T-helper 22 cell (primary cell): Measurements from ENCODE around the gene AK5.

Experiments used
- DNase-seq: peaks from one replicate; pipeline ENCODE4 v3.0.0-alpha.2; 2020; ENCODE audit warnings: low read depth

AK5 gene, protein sequence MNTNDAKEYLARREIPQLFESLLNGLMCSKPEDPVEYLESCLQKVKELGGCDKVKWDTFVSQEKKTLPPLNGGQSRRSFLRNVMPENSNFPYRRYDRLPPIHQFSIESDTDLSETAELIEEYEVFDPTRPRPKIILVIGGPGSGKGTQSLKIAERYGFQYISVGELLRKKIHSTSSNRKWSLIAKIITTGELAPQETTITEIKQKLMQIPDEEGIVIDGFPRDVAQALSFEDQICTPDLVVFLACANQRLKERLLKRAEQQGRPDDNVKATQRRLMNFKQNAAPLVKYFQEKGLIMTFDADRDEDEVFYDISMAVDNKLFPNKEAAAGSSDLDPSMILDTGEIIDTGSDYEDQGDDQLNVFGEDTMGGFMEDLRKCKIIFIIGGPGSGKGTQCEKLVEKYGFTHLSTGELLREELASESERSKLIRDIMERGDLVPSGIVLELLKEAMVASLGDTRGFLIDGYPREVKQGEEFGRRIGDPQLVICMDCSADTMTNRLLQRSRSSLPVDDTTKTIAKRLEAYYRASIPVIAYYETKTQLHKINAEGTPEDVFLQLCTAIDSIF

DNA sequence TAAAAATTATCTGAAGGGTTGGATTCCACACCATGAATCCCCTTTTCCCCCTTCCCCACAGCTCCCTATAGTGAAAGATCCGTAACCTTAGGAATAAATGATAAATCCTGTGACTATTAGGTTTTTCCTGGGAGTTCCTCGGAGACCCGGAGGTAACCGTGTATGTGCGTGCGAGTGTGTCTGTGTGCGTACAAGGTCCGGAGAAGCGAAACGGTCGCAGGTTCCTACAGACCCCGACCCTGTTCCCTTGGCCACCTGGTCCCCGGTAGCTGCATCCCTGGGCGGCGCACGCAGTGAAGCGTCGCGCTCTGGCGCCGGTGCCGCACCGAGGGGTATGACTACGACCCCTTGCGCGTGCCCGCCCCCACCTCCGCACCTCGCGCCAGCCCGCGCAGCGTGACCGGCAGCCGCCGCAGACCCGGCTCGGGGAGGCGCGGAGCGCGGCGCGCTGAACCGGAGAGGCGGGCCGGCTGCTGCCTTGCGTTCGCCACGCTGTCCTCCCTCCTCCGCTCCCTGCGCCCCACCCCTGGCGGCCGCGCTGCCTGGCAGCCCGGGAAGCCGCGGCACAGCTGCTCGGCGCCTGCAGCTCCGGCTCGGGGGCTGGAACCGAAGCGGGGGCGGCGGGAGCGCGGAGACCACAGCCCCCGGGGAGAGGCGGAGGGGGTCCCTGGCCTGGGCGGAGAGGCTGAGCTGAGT, at the start of gene AK5:
TSS of gene AK5 (plus strand) at position 529 of the 696 bp plus-strand sequence. CDS start 295 bp downstream, outside the sequence.
- peak; percentile 0 for DNase-seq

DNA sequence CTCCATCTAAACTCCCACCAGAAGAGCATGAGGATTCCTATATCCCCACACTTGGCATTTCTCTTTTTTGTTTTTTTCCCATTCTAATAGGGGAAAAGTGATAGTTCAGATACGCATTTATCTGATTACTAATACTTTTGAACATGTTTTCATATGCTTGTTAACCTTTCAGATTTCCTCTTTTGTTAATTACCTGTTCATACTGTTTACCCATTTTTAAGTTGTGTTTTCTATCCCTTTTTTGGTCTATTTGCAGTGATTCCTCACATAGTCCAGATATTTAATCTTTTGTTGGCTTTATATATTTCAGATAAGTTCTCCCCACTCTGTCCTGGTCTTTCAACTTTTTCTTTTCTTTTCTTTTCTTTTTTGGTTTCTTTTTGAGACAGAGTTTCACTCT, 49.0 kb upstream of the AK5 start:
- DNase-seq, result no peak

DNA sequence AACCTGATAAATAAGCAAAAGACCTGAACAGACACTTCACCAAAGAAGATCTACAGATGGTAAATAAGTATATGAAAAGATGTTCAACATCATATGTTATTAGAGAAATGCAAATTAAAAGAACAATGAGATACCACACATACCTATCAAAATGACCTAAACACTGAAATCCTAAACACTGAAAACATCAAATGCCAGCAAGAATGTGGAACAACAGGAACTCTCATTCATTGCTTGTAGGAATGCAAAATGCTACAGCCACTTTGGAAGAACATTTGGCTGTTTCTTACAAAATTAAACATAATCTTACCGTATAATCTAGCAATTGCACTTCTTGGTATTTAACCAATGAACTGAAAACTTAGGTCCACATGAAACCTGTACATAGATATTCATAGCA, 47.7 kb upstream of the AK5 start:
- no peak for DNase-seq

DNA sequence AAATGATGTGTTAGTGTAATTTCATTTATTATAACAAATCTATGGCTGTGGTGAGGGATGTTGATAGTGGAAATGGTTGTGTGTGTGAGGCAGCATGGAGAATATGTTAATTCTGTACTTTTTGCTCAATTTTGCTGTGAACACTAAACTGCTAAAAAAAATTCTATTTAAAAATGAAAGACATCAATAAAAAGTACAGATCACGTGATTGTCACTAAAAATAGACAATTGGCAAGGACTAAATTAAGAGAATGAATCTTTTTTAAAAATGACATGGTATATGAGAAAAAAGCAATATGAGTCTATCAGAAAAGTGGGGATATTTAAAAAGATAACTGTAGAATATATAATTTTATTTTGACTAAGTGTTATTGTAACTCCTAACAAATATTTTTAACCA, 46.9 kb upstream of the AK5 start:
- no peak for DNase-seq

DNA sequence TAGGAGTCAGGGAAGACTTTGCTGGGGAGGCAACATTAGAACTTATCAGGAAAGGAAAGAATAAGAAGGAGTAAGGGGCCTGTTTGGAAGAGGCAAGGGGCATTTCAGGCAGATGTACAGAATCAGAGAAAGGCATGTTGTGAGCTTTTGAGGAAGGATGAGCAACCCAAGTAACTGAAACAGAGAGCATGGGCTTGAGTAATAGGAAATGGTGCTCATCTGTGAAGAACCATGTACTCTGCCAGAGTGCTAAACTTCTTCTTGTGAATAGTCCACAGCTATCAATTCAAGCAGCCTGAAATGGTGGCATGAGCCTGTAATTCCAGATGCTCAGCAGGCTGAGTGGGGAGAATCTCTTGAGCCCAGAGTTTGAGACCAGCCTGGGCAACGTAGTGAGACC, 43.4 kb upstream of the AK5 start:
- no peak for DNase-seq

DNA sequence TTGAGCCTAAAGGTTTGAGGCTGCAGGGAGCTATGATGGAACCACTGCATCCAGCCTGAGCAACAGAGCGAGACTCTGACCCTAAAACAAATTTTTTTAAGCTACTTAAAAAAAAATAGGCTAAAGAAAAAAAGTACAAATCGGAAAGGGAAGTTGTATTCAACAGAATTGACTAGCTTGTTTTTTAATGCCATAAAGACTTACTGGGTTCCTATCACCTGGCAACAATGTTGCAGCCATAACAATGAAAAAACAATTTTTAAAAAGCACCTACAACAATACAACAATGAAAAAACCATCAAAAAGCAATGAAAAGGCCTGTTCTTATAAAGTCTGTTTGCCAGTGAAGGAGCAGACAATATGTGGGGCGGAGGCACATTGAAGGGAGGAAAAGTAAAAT, 42.5 kb upstream of the AK5 start:
- no peak for DNase-seq

DNA sequence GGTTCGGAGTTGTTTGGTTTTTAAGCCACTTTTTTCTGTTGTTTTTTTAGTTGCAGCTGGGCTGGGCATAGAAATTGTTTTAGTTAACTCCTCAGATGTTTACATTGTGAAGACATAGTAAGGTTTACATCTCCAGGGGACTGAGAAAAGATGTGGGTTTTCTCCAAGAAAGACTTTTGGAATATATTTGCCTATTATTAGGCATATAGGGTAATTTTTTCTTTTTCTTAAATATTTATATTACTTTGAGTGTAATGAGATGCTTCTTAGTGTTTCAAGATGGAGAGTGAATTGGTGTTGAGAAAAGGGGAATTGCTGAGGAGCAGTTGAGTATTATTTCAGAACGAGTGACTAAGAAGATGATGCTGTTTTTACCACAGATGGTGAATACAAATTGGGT, 36.0 kb upstream of the AK5 start:
- DNase-seq, result no peak

DNA sequence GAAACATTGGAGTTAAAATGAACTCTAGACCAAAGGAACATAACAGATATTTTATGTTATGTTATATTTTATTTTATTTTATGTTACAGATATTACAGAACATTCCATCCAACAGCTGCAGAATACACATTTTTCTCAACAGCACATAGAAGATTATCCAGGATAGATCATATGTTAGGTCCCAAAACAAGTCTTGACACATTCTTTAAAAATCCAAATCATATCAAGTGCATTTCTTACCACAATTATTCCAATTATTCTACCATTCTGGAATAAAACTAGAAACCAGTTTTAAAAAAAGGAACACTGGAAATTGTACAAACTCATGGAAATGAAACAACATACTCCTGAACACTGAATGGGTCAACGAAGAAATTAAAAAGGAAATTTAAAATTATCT, 31.7 kb upstream of the AK5 start:
- DNase-seq, result no peak

DNA sequence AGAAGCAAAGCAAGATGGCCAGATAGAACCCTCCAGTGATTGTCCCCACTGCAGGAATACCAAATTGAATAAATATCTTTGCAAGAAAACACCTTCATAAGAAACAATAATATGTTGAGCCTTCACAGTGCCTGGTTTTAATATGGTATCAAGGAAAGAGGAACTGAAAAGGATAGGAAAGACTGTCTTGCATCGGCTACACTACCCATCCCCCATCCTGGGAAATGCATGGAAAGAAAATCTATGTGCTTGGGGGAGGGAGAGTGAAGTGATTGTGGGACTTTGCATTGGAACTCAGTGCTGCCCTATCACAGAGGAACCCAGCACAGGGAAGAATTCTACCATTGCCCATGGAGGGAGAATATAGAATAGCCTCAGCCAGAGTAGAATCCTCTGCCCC, 28.6 kb upstream of the AK5 start:
- DNase-seq, result no peak

DNA sequence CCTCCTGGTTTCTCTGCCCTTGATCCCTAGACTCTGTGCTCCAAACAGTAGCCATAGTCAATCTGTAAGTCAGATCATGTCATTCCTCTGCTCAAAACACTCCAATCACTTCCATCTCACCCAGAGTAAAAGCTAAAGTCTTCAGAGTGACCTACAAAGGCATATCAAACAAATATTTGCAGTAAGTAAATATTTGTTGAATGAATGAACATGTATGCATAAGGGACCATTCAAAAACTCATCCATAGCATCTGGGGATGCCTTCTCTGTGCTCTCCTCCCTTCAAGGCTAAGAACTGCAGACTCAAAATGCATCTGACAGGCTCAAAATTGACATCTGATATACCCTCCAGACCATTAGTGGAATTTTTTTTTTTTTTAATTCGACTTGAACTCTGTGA, 18.1 kb upstream of the AK5 start:
- no peak for DNase-seq

DNA sequence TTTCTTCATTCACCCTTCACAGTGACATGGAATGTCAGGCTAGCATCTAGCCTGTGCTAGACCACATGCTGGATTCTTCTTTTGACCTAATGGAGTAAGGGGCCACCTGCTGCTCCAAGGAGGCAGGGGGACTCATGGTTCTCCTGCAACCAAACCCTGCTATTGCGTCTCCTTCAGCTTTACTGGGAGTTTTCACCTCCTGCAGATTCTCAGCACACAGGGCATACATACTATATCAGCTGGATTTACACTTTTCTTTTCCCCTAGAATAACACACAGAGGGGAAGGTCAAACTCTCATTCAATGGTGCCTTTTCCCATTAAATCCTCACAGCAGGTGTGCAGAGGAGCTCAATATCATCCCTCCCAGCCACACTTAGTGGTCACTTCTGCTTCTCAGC, 16.6 kb upstream of the AK5 start:
- no peak for DNase-seq

DNA sequence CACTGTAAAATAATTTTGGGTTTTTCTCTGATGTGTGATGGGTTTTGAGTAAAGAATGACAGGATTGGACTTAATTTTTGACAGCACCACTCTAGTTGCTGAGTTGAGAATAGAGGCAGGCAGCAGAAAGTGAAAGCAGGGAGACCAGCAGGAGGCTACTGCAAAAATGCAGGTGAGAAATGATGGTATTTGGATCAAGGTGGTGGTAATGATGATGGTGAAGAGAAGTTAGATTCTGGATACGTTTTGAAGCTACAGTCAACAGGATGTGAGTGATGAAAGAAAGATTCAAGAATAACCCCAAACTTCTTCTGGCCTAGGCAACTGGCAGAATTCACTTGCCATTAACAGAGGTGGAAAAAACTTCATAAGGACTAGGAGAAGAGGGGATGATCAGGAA, 14.8 kb upstream of the AK5 start:
- no peak for DNase-seq

DNA sequence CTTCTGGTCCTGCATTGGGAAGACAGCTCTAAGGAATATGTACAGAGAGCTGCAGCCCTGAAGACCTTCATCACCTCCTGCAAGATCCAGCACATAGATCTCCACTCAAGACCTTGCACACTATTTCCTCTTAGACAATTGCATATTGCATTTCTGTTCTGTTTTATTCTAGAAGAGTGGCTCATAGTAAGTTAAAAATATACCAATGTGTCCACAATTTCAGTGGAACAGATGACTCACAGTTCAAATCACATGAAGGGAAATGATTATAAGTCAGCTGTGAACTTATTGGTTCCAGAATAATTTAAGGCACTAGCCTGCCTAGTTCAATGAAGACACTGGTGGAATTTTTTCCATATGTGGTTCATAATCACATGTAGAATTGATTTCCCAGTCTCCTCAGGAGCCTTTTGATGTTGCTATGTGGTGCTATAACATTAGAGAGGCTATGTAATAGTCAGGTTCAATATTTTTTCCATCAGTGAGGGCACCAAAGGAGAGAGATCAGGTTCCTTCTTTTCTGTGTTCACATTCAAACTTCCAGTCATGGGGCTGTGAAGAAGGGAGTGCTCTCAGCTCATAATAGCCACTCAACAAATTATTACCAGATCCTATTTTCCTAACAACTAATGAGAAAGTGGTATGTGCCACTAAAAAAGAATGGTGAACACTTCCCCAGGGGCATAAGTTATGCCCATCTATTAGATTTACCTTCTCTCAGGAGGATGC, 9.8 kb upstream of the AK5 start:
- DNase-seq, result no peak

DNA sequence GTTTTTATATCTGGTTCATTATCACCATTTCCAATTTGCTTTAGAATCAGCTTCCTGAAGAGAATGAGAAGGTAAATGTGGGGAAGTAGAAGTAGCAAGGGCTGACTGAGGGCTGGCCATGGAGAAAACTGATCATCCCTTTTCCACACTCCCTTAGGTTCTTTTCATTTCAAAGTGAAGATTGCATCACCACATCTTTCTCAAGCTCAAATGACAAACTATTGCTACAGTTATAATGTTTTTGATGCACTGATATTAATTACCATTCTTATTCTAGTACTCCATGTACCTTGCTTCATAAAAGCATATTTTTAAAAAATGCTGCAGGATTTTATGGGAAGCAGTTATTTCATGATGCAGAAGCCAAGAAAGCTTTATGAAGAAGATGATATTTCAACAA, 7.9 kb upstream of the AK5 start:
- DNase-seq, result no peak

DNA sequence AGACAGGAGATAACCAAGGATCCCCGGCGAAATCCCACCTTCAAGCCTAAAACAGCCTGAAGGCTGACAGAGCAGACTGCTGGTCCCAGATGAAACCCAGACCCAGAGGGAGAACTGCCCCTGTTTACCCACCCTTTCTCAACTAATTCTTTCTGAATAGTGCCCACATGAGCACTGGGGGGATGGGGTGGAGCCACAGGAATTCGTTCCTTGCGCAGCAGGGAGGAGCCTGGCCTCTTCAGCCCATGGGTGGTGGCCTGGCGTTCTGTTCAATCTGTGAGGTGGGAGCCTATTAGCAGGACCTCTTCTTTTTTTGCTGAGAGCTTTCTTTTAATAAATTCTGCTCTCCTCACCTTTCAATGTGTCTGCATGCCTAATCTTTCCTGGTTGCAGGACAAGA, 6.6 kb upstream of the AK5 start:
- DNase-seq, result no peak

DNA sequence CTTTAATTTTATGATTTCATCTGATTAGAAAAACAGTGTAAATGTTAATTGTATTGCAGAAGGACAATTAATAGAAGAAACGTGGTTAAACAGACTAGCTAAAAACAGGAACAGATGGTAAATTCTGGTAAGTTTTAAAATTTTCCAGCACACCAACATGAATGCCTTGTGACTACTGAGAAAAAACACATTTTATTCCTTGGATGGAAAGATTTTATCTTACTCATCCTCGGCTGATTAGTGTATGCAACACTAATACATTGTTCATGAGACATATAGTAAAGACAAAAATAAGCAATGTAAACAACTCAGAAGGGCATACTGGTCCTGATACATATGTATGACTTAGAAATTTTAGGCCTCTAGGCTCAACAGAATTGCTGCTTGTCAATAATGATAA, 4.9 kb upstream of the AK5 start:
- DNase-seq, result no peak

DNA sequence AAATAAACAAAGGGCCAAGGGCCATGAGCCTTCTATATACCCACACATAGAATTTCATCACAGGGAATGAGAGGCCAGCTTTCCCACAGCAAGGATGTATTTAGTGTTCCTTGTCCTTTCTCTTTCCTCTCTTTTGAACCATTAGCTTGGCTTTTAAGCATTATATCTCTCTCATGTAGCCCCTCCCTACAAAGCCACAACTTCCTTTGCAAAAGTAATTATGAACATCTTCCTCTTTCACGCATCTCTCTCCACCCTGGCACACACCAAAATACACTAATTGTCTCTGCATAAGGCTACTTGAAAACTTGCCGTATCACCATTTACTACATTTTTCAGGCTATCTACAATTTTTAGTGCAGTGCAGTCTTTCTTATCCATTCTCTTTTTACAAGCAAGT, 1.9 kb upstream of the AK5 start:
- DNase-seq, result no peak

DNA sequence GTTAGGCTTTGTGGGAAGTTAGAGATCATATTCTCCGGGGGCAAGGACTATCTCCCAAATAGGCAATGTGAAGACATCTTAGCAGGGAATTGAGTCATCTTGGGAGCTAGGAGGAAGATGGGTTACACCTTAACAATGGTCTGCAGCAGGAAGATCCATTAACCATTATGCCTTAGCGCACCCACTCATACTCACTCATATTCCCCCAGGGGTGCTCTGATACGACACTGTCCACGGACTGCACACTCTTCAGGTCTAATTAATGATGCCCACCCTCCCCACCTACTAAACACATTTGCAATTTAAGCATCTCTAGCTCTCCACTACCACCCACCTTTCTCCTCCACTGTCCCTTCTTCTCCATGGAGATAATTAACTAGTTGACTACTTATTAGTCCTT, 857 bp upstream of the AK5 start:
- DNase-seq, result no peak

DNA sequence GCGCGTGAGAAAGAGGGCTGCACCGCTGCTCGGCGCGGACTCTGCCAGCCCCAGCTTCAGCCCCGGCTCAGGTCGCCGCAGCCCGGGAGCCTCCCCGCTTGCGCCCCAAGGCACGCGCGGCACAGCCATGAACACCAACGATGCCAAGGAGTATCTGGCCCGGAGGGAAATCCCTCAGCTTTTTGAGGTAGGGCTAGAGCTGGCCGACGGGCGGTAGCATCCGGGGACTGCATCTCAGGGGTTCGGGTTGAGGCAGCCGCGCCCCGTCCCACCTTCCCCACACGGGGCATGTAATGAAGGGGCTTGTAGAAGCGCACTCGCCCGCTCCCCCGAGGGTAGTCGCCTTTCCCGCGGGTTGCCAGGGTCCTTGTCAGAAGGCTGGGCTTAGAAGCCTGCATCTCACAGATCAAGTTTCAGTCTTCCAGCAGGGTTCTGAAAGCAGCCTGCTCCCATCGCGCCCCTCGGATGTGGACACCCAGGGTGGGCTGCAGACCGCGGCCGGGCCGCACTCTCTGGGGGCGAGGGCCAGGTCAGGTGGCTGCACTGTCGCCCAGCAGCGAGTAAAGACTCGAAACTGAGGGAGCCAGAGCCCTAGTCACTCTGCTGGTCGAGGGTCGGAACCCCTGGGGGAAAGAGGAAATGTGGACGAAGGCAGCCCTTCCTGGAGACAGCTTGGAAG, 507 bp downstream of the AK5 start:
- no peak for DNase-seq

DNA sequence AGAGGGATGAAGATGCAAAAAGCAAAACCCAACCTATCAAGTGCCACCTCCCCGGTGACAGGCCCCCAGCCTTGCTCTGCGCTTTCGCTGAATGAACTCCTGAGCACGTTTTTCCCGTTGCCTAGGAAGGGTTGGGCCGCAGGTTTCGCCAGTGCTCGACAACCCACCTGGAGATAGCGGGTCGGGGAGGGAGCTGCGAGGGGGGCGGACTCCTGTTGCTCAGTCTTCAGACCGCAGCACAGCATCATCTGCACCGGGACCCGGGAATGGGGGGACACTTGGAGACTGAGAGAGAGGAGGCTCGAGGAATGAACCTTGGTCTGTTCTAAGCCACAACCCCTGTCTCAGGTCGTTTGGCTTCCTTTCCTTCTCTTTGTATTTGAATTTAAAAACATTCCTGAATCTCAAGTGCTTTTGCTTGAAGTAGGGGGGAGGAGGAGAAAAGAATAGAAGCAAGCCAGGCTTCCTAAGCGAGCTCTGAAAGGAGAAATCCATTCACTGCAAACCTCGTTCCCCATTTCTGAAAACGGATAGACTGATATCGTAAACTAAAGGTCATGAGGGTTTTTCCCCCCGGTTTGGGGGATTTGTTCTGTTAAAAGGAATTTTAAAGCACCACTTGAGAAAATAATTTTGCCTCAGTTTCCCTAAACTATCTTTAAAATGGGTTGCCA, 1.2 kb downstream of the AK5 start:
- no peak for DNase-seq

DNA sequence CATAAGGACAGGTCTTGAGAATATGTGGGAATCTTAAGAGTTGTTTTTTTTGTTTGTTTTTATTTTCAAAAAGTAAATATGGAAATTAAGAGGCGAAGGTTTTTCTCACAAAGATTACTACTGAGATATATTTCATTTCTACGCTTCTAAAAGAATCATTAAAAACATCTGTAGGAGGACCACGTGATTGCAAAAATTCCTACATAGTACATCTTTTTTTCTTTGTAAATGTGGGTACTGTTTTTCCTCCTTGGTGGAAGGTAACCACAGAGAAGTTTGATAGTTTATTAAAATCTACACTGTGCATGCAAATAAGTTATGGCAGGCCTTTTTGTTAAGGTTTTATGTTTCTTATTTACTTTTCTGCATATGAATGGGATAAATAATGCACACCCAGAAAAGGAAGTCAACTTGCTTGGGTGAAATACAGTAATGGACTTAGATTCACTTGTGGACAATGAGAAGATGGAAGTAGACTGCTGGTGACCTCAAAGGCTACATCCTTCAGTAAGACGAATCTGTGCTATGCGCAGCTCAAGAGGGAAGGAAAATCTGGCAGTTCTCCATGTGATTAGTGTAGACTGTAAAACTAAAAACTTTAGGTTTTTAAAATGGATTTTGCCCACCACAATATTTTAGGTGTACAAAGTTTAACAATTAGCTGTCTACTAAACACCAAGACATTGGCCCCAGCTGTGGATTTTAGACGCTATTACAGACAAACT, 2.0 kb downstream of the AK5 start:
- DNase-seq, result no peak
